ENCODE measurements around the gene NR3C1. TPM values are rescaled to one million over a fixed set of nuclear protein-coding genes. Genes with fewer than 3 reads are reported as not detected.

The NR3C1 gene
- total and polyA plus RNA-seq, 4 donors = 16.0 to 105 (median 39.0) TPM

DNA sequence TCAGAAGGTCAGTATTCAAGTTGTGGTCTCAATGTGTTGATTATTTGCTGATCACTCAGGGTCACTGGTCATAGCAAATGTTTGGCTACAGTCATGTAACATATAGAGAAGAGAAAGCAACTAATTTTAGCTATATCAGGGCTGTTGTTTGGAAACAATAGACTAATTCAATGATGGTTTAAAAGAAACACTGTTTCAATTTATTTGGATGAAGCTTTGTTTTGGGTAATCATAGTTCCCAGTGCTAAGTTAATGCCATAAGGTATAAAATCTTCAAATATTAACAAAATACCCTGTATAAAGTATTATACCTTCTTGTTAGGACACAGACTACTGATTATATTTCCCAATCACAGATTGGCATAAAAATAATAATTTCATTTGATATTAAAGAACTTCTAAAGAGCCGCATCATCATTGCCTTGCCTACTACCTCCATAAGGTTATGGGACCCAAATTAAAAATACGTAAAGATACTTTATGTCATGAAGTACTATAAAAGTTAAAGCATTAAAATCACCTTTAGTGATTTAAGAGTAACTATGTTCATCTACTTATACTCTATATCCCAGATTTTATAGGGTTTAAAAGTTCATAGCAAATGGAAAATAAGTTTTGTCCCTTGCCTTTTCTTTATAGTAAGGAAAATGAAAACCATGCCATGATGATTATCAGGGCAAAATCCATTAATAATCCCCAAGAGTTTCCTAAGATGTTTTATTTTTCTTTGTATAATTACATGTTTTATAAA, 6.0 kb downstream of the NR3C1 start:
- intact Hi-C loops (cut with DNase I) = no loop called here
- 90 to 92% methylated on average over 2 of the region's 2 CpGs for WGBS, 2 donors
- peaks cover 10 to 11% of the 10 kb centered on the region in 2 donors for H3K4me1 ChIP-seq (ENCODE audit: control insufficient read depth in 1 of 2, insufficient read depth in 2 of 2, low read length in 2 of 2)
- no peak overlapping the region for H3K27ac ChIP-seq (ENCODE audit: low read depth in 1 of 2, low read length in 2 of 2)
- H3K36me3 ChIP-seq (ENCODE audit: control insufficient read depth in 1 of 2, insufficient read depth in 2 of 2, low read length in 1 of 2) = no peaks in the 10 kb centered on the region
- DNase-seq (no peak), ATAC-seq (ENCODE audit: low FRiP score) (no peak)
- no peaks in the 10 kb centered on the region for H3K9me3 ChIP-seq (ENCODE audit: control insufficient read depth, low read length)
- peak overlapping the region in 1 of 2 donors; percentile 9 for H3K4me3 ChIP-seq (ENCODE audit: low read length in 2 of 2)
- no peaks in the 10 kb centered on the region for H3K27me3 ChIP-seq (ENCODE audit: control insufficient read depth in 1 of 2, insufficient read depth in 2 of 2, low read length in 1 of 2)

DNA sequence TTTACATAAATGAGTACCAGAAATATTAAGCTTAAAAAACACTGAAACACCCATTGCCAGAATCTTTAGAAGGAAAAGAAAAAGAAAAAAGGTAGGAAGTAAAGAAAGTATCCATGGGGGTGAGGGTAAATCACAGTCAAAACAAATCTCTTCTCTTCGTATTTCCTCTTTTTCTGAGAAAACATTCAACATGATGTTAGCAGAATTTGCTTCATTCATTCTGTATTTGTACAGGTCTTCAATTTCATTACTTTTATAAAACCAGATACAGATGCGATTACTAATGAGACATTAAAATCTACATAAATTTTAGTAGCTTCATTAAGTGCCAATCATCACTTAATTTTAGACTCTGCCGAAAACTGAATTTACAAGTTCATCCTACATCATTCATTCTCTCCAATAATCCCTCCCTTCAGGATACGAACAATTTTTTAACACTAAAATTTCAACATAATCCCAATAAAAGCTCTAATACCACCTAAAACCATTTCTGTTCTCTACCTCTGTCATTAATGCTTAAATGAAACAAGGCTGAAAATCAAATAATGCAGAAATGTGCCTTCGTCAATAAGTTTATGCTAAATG, 7.0 kb downstream of the NR3C1 start:
- Histone ChIP-seq H3K27me3 (ENCODE audit: control insufficient read depth in 1 of 2, insufficient read depth in 2 of 2, low read length in 1 of 2) (no peaks in the 10 kb centered on the region), H3K4me3 (ENCODE audit: low read length in 2 of 2) (peak overlapping the region in 1 of 2 donors; percentile 3), H3K36me3 (ENCODE audit: control insufficient read depth in 1 of 2, insufficient read depth in 2 of 2, low read length in 1 of 2) (no peaks in the 10 kb centered on the region), H3K27ac (ENCODE audit: low read depth in 1 of 2, low read length in 2 of 2) (no peak overlapping the region), H3K9me3 (ENCODE audit: control insufficient read depth, low read length) (no peaks in the 10 kb centered on the region), H3K4me1 (ENCODE audit: control insufficient read depth in 1 of 2, insufficient read depth in 2 of 2, low read length in 2 of 2) (peaks cover 8 to 9% of the 10 kb centered on the region in 2 donors)
- intact Hi-C loops (cut with DNase I) = no loop called here
- ATAC-seq (ENCODE audit: low FRiP score) (no peak), DNase-seq (no peak)
- WGBS, 2 donors = 68 to 69% methylated on average over 5 of the region's 5 CpGs

DNA sequence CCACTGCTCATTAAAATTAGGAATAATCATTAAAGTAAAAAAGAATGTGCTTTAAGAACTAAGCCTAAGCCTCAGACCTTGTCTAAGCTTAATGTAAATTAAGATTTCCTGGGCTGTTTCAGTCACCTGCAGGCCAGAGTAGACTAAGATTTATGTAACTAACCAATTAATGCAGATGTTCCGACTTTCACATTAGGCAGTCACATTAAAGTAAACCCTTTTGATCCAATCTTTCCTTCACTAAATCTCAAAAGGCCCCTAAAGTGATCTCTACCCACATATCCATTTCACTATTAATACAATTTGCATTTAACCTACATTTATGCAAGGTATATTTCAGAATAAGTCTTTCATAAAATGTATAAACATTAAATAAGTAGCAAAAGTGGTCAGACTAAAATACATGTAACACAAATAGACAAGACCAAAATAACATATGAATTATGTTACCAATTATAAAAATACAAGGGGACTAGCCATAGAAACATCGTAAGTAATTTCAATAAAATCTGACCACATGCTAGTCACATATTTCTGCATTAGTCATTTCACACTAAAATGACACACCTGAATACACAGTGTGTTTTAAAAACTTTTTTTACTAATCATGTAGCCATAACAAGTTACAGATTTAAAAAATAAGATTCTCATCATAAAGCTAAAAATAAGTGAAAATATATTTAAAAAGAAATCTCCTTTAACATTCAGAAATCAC, 7.7 kb downstream of the NR3C1 start:
- ATAC-seq (ENCODE audit: low FRiP score) (no peak), DNase-seq (no peak)
- H3K27ac ChIP-seq (ENCODE audit: low read depth in 1 of 2, low read length in 2 of 2) = no peak overlapping the region
- no peaks in the 10 kb centered on the region for H3K27me3 ChIP-seq (ENCODE audit: control insufficient read depth in 1 of 2, insufficient read depth in 2 of 2, low read length in 1 of 2)
- 63 to 69% methylated on average over 2 of the region's 2 CpGs for WGBS, 2 donors
- H3K36me3 ChIP-seq (ENCODE audit: control insufficient read depth in 1 of 2, insufficient read depth in 2 of 2, low read length in 1 of 2) = no peaks in the 10 kb centered on the region
- H3K9me3 ChIP-seq (ENCODE audit: control insufficient read depth, low read length) = no peaks in the 10 kb centered on the region
- no peak overlapping the region for H3K4me3 ChIP-seq (ENCODE audit: low read length in 2 of 2)
- peaks cover 8 to 9% of the 10 kb centered on the region in 2 donors for H3K4me1 ChIP-seq (ENCODE audit: control insufficient read depth in 1 of 2, insufficient read depth in 2 of 2, low read length in 2 of 2)
- intact Hi-C loops (cut with DNase I) = no loop called here

DNA sequence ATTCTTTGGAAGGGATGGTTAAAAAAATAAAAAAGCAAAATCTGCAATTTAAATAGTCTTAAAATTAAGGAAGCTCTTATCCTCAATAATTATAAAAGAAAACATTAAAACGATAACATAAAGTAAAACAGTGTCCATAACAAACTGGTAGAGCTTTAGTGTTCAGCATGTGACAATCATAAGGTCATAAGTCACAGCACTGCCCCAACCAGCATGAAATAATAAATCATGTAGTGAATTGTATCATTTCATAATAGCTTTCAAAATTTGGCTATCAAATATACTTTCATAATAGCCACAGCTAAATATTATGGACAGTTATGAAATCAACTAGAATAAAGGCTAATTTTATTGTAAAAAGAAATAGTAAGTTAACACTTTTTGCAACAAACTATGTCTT, 10.0 kb downstream of the NR3C1 start:
- Histone ChIP-seq H3K27ac (ENCODE audit: low read depth in 1 of 2, low read length in 2 of 2) (no peak overlapping the region), H3K9me3 (ENCODE audit: control insufficient read depth, low read length) (no peaks in the 10 kb centered on the region), H3K36me3 (ENCODE audit: control insufficient read depth in 1 of 2, insufficient read depth in 2 of 2, low read length in 1 of 2) (no peaks in the 10 kb centered on the region), H3K4me1 (ENCODE audit: control insufficient read depth in 1 of 2, insufficient read depth in 2 of 2, low read length in 2 of 2) (peaks cover 2% of the 10 kb centered on the region in 2 donors), H3K4me3 (ENCODE audit: low read length in 2 of 2) (no peak overlapping the region), H3K27me3 (ENCODE audit: control insufficient read depth in 1 of 2, insufficient read depth in 2 of 2, low read length in 1 of 2) (no peaks in the 10 kb centered on the region)
- 47 to 50% methylated on average over 1 of the region's 1 CpG for WGBS, 2 donors
- ATAC-seq (ENCODE audit: low FRiP score) (no peak), DNase-seq (no peak)
- intact Hi-C loops (cut with DNase I) = no loop called here

DNA sequence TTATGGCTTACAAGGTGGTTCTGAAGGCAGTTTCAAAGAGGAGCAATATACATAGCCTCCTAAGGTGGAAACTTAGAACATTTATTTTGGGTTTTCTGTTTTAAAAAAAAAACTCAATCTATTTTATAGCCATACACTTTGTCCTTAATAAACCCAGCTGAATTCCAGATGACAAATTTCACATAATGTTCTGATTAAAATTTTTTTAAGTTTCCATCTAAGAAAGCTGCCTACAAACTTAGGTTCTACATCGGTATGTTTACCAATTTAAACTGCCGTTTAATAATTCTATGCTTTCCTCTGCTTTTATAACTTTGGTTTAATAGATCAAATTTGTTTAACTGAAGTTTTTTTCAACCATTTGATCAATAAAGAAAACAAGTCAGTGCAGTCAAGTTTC, 12.5 kb downstream of the NR3C1 start:
- Histone ChIP-seq H3K27me3 (ENCODE audit: control insufficient read depth in 1 of 2, insufficient read depth in 2 of 2, low read length in 1 of 2) (no peaks in the 10 kb centered on the region), H3K9me3 (ENCODE audit: control insufficient read depth, low read length) (no peaks in the 10 kb centered on the region), H3K4me3 (ENCODE audit: low read length in 2 of 2) (no peak overlapping the region), H3K36me3 (ENCODE audit: control insufficient read depth in 1 of 2, insufficient read depth in 2 of 2, low read length in 1 of 2) (no peaks in the 10 kb centered on the region), H3K4me1 (ENCODE audit: control insufficient read depth in 1 of 2, insufficient read depth in 2 of 2, low read length in 2 of 2) (peaks cover 2 to 4% of the 10 kb centered on the region in 2 donors), H3K27ac (ENCODE audit: low read depth in 1 of 2, low read length in 2 of 2) (no peak overlapping the region)
- ATAC-seq (ENCODE audit: low FRiP score) (no peak), DNase-seq (no peak)
- WGBS, 2 donors = 88% methylated on average over 2 of the region's 2 CpGs
- intact Hi-C loops (cut with DNase I) = no loop called here

DNA sequence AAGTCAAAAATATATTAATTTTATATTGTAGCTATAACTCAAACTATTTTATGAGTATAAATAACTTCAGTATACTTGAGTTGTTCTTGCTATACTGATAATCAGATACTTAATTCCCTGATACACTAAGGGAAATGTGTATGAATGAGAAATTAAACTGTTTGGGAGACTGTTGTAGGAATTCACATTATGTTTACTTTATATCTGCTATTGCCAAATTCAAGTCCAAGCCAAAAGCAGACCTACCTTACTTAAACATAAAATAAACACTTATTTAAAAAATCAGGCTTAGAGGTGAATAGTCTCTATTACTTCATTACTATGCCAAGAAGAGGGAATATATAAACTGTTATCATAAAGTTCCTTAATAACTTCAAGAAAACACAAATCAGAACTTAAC, 13.2 kb downstream of the NR3C1 start:
- no peak overlapping the region for H3K4me3 ChIP-seq (ENCODE audit: low read length in 2 of 2)
- ATAC-seq (ENCODE audit: low FRiP score) = no peak
- DNase-seq = no peak
- peaks cover 2 to 4% of the 10 kb centered on the region in 2 donors for H3K4me1 ChIP-seq (ENCODE audit: control insufficient read depth in 1 of 2, insufficient read depth in 2 of 2, low read length in 2 of 2)
- intact Hi-C loops (cut with DNase I) = no loop called here
- no peaks in the 10 kb centered on the region for H3K36me3 ChIP-seq (ENCODE audit: control insufficient read depth in 1 of 2, insufficient read depth in 2 of 2, low read length in 1 of 2)
- no peaks in the 10 kb centered on the region for H3K27me3 ChIP-seq (ENCODE audit: control insufficient read depth in 1 of 2, insufficient read depth in 2 of 2, low read length in 1 of 2)
- no peak overlapping the region for H3K27ac ChIP-seq (ENCODE audit: low read depth in 1 of 2, low read length in 2 of 2)
- H3K9me3 ChIP-seq (ENCODE audit: control insufficient read depth, low read length) = no peaks in the 10 kb centered on the region

DNA sequence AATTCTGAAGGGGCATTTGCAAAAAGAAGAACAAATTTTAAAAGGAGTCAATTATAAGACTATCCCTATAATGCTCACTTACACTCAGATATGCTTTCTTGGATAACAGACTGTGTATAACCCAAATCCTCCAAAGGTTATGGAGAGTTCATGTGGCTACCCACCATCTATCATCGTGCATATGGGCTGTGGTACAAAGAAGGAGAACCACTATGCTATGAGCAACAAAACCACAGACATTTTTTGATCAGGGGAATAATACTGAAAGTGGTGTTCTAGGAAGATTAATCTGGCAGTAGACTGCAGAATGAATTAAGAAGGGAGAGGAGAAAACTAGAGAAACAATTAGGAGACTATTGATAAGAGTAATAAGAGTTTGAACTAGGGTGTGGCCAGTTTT, 16.8 kb downstream of the NR3C1 start:
- Histone ChIP-seq H3K4me3 (ENCODE audit: low read length in 2 of 2) (no peak overlapping the region), H3K4me1 (ENCODE audit: control insufficient read depth in 1 of 2, insufficient read depth in 2 of 2, low read length in 2 of 2) (peaks cover 2 to 4% of the 10 kb centered on the region in 2 donors), H3K27me3 (ENCODE audit: control insufficient read depth in 1 of 2, insufficient read depth in 2 of 2, low read length in 1 of 2) (no peaks in the 10 kb centered on the region), H3K27ac (ENCODE audit: low read depth in 1 of 2, low read length in 2 of 2) (no peak overlapping the region), H3K36me3 (ENCODE audit: control insufficient read depth in 1 of 2, insufficient read depth in 2 of 2, low read length in 1 of 2) (no peaks in the 10 kb centered on the region), H3K9me3 (ENCODE audit: control insufficient read depth, low read length) (no peaks in the 10 kb centered on the region)
- 63 to 85% methylated on average over 1 of the region's 1 CpG for WGBS, 2 donors
- ATAC-seq (ENCODE audit: low FRiP score) (no peak), DNase-seq (no peak)
- intact Hi-C loops (cut with DNase I) = no loop called here

DNA sequence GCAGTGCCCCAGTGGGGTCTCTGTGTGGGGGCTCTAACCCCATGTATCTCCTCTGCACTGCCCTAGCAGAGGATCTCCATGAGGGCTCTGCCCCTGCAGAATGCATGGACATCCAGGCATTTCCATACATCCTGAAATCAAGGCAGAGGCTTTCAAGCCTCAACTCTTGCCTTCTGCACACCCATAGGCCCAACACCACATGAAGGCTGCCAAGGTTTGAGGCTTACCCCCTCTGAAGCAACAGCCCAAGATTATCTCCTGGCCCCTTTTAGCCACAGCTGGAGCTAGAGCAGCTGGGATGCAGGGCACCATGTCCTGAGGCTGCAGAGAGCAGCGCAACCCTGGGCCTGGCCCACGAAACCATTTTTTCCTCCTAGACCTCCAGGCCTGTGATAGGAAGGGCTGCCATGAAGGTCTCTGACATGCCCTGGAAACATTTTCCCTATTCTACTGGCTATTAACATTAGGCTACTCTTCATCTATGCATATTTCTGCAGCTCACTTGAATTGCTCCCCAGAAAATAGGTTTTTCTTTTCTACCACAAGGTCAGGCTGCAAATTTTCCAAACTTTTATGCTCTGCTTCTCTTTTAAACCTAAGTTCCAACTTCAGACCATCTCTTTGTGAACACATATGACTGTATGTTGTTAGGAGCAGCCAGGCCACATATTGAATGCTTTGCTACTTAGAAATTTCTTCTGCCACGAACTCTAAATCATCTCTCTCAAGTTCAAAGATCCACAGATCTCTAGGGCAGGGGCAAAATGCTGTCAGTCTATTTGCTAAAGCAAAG, 18.4 kb downstream of the NR3C1 start:
- intact Hi-C loops (cut with DNase I) = no loop called here
- Histone ChIP-seq H3K27me3 (ENCODE audit: control insufficient read depth in 1 of 2, insufficient read depth in 2 of 2, low read length in 1 of 2) (no peaks in the 10 kb centered on the region), H3K4me1 (ENCODE audit: control insufficient read depth in 1 of 2, insufficient read depth in 2 of 2, low read length in 2 of 2) (peaks cover 2% of the 10 kb centered on the region in 2 donors), H3K4me3 (ENCODE audit: low read length in 2 of 2) (no peak overlapping the region), H3K36me3 (ENCODE audit: control insufficient read depth in 1 of 2, insufficient read depth in 2 of 2, low read length in 1 of 2) (no peaks in the 10 kb centered on the region), H3K27ac (ENCODE audit: low read depth in 1 of 2, low read length in 2 of 2) (no peak overlapping the region), H3K9me3 (ENCODE audit: control insufficient read depth, low read length) (no peaks in the 10 kb centered on the region)
- ATAC-seq (ENCODE audit: low FRiP score) = no peak
- no peak for DNase-seq
- WGBS, 2 donors = 67 to 98% methylated on average over 3 of the region's 3 CpGs

All from aorta (tissue), 5 donors.